Measurements from ENCODE around the gene RESF1. TPM values are rescaled to one million over a fixed set of nuclear protein-coding genes. Genes with fewer than 3 reads are reported as not detected.
A peak's percentile ranks its signal among the peaks of the same experiment; 100 is the strongest.

Gene RESF1
- total and polyA plus RNA-seq, 2 donors: 29.8 to 93.3 TPM

- 50% methylated on average over 4 of the region's 4 CpGs for WGBS
- Histone ChIP-seq H3K27ac (ENCODE audit: low read depth) (no peak overlapping the region), H3K36me3 (ENCODE audit: insufficient read depth) (no peaks in the 10 kb centered on the region), H3K4me3 (ENCODE audit: low read depth, low read length) (no peak overlapping the region), H3K4me1 (ENCODE audit: insufficient read depth) (no peaks in the 10 kb centered on the region)
- DNase-seq (ENCODE audit: extremely low spot score): no peak
These were observed 8.2 kb upstream of the RESF1 start for GRCh38 chr12:31951008-31951407.

GRCh38 chr12:31951939-31952338, 7.3 kb upstream of the RESF1 start:
- H3K36me3 ChIP-seq (ENCODE audit: insufficient read depth): no peaks in the 10 kb centered on the region
- no peak overlapping the region for H3K27ac ChIP-seq (ENCODE audit: low read depth)
- 93% methylated on average over 2 of the region's 2 CpGs for WGBS
- no peak for DNase-seq (ENCODE audit: extremely low spot score)
- H3K4me3 ChIP-seq (ENCODE audit: low read depth, low read length): no peak overlapping the region
- no peaks in the 10 kb centered on the region for H3K4me1 ChIP-seq (ENCODE audit: insufficient read depth)

- no peaks in the 10 kb centered on the region for H3K36me3 ChIP-seq (ENCODE audit: insufficient read depth)
- H3K27ac ChIP-seq (ENCODE audit: low read depth): no peak overlapping the region
- no peak for DNase-seq (ENCODE audit: extremely low spot score)
- 94% methylated on average over 5 of the region's 5 CpGs for WGBS
- H3K4me1 ChIP-seq (ENCODE audit: insufficient read depth): no peaks in the 10 kb centered on the region
- H3K4me3 ChIP-seq (ENCODE audit: low read depth, low read length): no peak overlapping the region
These were observed 6.8 kb upstream of the RESF1 start for GRCh38 chr12:31952418-31952817.

- WGBS: 94% methylated on average over 7 of the region's 7 CpGs
- Histone ChIP-seq H3K27ac (ENCODE audit: low read depth) (no peak overlapping the region), H3K36me3 (ENCODE audit: insufficient read depth) (no peaks in the 10 kb centered on the region), H3K4me3 (ENCODE audit: low read depth, low read length) (no peak overlapping the region), H3K4me1 (ENCODE audit: insufficient read depth) (no peaks in the 10 kb centered on the region)
- no peak for DNase-seq (ENCODE audit: extremely low spot score)
These were observed 4.0 kb upstream of the RESF1 start for GRCh38 chr12:31954925-31955858.

GRCh38 chr12:31958569-31959160, 550 bp upstream of the RESF1 start:
- no peaks in the 10 kb centered on the region for H3K4me1 ChIP-seq (ENCODE audit: insufficient read depth)
- no peaks in the 10 kb centered on the region for H3K36me3 ChIP-seq (ENCODE audit: insufficient read depth)
- H3K4me3 ChIP-seq (ENCODE audit: low read depth, low read length): peak overlapping the region; percentile 83
- peak overlapping the region; percentile 7 for H3K27ac ChIP-seq (ENCODE audit: low read depth)
- 7% methylated on average over 10 of the region's 10 CpGs for WGBS
- no peak for DNase-seq (ENCODE audit: extremely low spot score)

- DNase-seq (ENCODE audit: extremely low spot score): peak; percentile 36
- H3K4me1 ChIP-seq (ENCODE audit: insufficient read depth): no peaks in the 10 kb centered on the region
- H3K36me3 ChIP-seq (ENCODE audit: insufficient read depth): no peaks in the 10 kb centered on the region
- peak overlapping the region; percentile 83 for H3K4me3 ChIP-seq (ENCODE audit: low read depth, low read length)
- peak overlapping the region; percentile 93 for H3K27ac ChIP-seq (ENCODE audit: low read depth)
- under 1% methylated on average over 47 of the region's 47 CpGs for WGBS
These were observed 631 bp downstream of the RESF1 start for GRCh38 chr12:31959701-31960391.

GRCh38 chr12:31961137-31961536, 1.9 kb downstream of the RESF1 start:
- peaks cover under 1% of the 10 kb centered on the region for H3K36me3 ChIP-seq (ENCODE audit: insufficient read depth)
- H3K27ac ChIP-seq (ENCODE audit: low read depth): no peak overlapping the region
- WGBS: 38% methylated on average over 2 of the region's 2 CpGs
- peak overlapping the region; percentile 83 for H3K4me3 ChIP-seq (ENCODE audit: low read depth, low read length)
- no peak for DNase-seq (ENCODE audit: extremely low spot score)
- no peaks in the 10 kb centered on the region for H3K4me1 ChIP-seq (ENCODE audit: insufficient read depth)

GRCh38 chr12:31962076-31962475, 2.9 kb downstream of the RESF1 start:
- Histone ChIP-seq H3K4me1 (ENCODE audit: insufficient read depth) (no peaks in the 10 kb centered on the region), H3K36me3 (ENCODE audit: insufficient read depth) (peaks cover 2% of the 10 kb centered on the region), H3K4me3 (ENCODE audit: low read depth, low read length) (peak overlapping the region; percentile 83), H3K27ac (ENCODE audit: low read depth) (no peak overlapping the region)
- 86% methylated on average over 4 of the region's 4 CpGs for WGBS
- no peak for DNase-seq (ENCODE audit: extremely low spot score)

GRCh38 chr12:31964280-31964679, 5.1 kb downstream of the RESF1 start:
- Histone ChIP-seq H3K36me3 (ENCODE audit: insufficient read depth) (peaks cover 3% of the 10 kb centered on the region), H3K4me3 (ENCODE audit: low read depth, low read length) (no peak overlapping the region), H3K4me1 (ENCODE audit: insufficient read depth) (no peaks in the 10 kb centered on the region), H3K27ac (ENCODE audit: low read depth) (no peak overlapping the region)
- 98% methylated on average over 3 of the region's 3 CpGs for WGBS
- no peak for DNase-seq (ENCODE audit: extremely low spot score)

GRCh38 chr12:31965090-31965489, 5.9 kb downstream of the RESF1 start:
- WGBS: 96% methylated on average over 9 of the region's 9 CpGs
- Histone ChIP-seq H3K4me3 (ENCODE audit: low read depth, low read length) (no peak overlapping the region), H3K4me1 (ENCODE audit: insufficient read depth) (no peaks in the 10 kb centered on the region), H3K27ac (ENCODE audit: low read depth) (no peak overlapping the region), H3K36me3 (ENCODE audit: insufficient read depth) (peaks cover 5% of the 10 kb centered on the region)
- no peak for DNase-seq (ENCODE audit: extremely low spot score)

- Histone ChIP-seq H3K36me3 (ENCODE audit: insufficient read depth) (peaks cover 9% of the 10 kb centered on the region), H3K4me1 (ENCODE audit: insufficient read depth) (no peaks in the 10 kb centered on the region), H3K27ac (ENCODE audit: low read depth) (no peak overlapping the region), H3K4me3 (ENCODE audit: low read depth, low read length) (no peak overlapping the region)
- WGBS: 58% methylated on average over 5 of the region's 5 CpGs
- no peak for DNase-seq (ENCODE audit: extremely low spot score)
These were observed 7.5 kb downstream of the RESF1 start for GRCh38 chr12:31966558-31967205.

- DNase-seq (ENCODE audit: extremely low spot score): no peak
- H3K36me3 ChIP-seq (ENCODE audit: insufficient read depth): peaks cover 9% of the 10 kb centered on the region
- no peaks in the 10 kb centered on the region for H3K4me1 ChIP-seq (ENCODE audit: insufficient read depth)
- 88% methylated on average over 7 of the region's 7 CpGs for WGBS
- H3K27ac ChIP-seq (ENCODE audit: low read depth): no peak overlapping the region
- H3K4me3 ChIP-seq (ENCODE audit: low read depth, low read length): no peak overlapping the region
These were observed 8.3 kb downstream of the RESF1 start for GRCh38 chr12:31967539-31967938.

GRCh38 chr12:31970199-31970598, 11.0 kb downstream of the RESF1 start:
- H3K4me3 ChIP-seq (ENCODE audit: low read depth, low read length): no peak overlapping the region
- no peak overlapping the region for H3K27ac ChIP-seq (ENCODE audit: low read depth)
- no peaks in the 10 kb centered on the region for H3K4me1 ChIP-seq (ENCODE audit: insufficient read depth)
- DNase-seq (ENCODE audit: extremely low spot score): no peak
- H3K36me3 ChIP-seq (ENCODE audit: insufficient read depth): peaks cover 9% of the 10 kb centered on the region
